Dendritic cell treated with granulocyte-macrophage colony-stimulating factor and Interleukin-4, amounts not matched to agents 40 ng/mL and 50 ng/mL, for 4 days (primary cell): Measurements from ENCODE around the gene STEAP1.

ENCODE experiments used
- H3K27ac Mint-ChIP-seq: one replicate; pipeline ENCODE4 v1.8.0; 2022; ENCODE audit warnings: mild to moderate bottlenecking, mixed read lengths
- H3K27me3 Mint-ChIP-seq: one replicate; pipeline ENCODE4 v1.8.0; 2022; ENCODE audit warnings: mild to moderate bottlenecking, mixed read lengths
- H3K36me3 Mint-ChIP-seq: one replicate; pipeline ENCODE4 v1.8.0; 2022; ENCODE audit warnings: low read depth, mixed read lengths
- H3K4me1 Mint-ChIP-seq: one replicate; pipeline ENCODE4 v1.8.0; 2022; ENCODE audit warnings: low read depth, mixed read lengths
- H3K4me3 Mint-ChIP-seq: one replicate; pipeline ENCODE4 v1.8.0; 2022; ENCODE audit warnings: mild to moderate bottlenecking, moderate library complexity, mixed read lengths
- H3K9me3 Mint-ChIP-seq: one replicate; pipeline ENCODE4 v1.8.0; 2022; ENCODE audit warnings: mixed read lengths
- intact Hi-C: fragments of 100-400 bp; cut with micrococcal nuclease; formaldehyde crosslinking; loops from one replicate; pipeline ENCODE4 v1.15.0; 2022

Gene STEAP1

DNA sequence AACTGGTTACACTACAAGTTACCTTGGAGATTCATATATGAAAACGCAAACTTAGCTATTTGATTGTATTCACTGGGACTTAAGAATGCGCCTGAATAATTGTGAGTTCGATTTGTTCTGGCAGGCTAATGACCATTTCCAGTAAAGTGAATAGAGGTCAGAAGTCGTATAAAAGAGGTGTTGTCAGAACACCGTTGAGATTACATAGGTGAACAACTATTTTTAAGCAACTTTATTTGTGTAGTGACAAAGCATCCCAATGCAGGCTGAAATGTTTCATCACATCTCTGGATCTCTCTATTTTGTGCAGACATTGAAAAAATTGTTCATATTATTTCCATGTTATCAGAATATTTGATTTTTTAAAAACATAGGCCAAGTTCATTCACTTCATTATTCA lies 9.3 kb downstream of the STEAP1 start:
- Mint-ChIP-seq H3K9me3 (no peaks in the 10 kb centered on the region), H3K4me1 (no peaks in the 10 kb centered on the region), H3K27me3 (peaks cover 4% of the 10 kb centered on the region), H3K4me3 (no peak overlapping the region), H3K27ac (no peak overlapping the region), H3K36me3 (no peaks in the 10 kb centered on the region)
- intact Hi-C loops: no loop called here

GRCh38 chr7:90165724-90166123 lies 11.5 kb downstream of the STEAP1 start:
- intact Hi-C loops: loop anchor here (5.0 kb wide), 1 partner anchor 82 kb away; the partner anchor contains the start of gene CFAP69
- no peak overlapping the region for H3K4me3 Mint-ChIP-seq
- H3K36me3 Mint-ChIP-seq: no peaks in the 10 kb centered on the region
- H3K27ac Mint-ChIP-seq: no peak overlapping the region
- peaks cover 4% of the 10 kb centered on the region for H3K27me3 Mint-ChIP-seq
- no peaks in the 10 kb centered on the region for H3K4me1 Mint-ChIP-seq
- peaks cover 8% of the 10 kb centered on the region for H3K9me3 Mint-ChIP-seq

GRCh38 chr7:90166153-90166552 lies 11.9 kb downstream of the STEAP1 start:
- peaks cover 8% of the 10 kb centered on the region for H3K9me3 Mint-ChIP-seq
- H3K36me3 Mint-ChIP-seq: no peaks in the 10 kb centered on the region
- no peak overlapping the region for H3K27ac Mint-ChIP-seq
- no peak overlapping the region for H3K4me3 Mint-ChIP-seq
- H3K4me1 Mint-ChIP-seq: no peaks in the 10 kb centered on the region
- H3K27me3 Mint-ChIP-seq: peaks cover 4% of the 10 kb centered on the region
- intact Hi-C loops: loop anchor here (5.0 kb wide), 1 partner anchor 81 kb away; the partner anchor contains the start of gene CFAP69

- Mint-ChIP-seq H3K27me3 (peaks cover 4% of the 10 kb centered on the region), H3K9me3 (peaks cover 8% of the 10 kb centered on the region)
Observed at GRCh38 chr7:90167361-90167760, 13.1 kb downstream of the STEAP1 start.

GRCh38 chr7:90169891-90170290 lies 15.6 kb downstream of the STEAP1 start:
- Mint-ChIP-seq H3K9me3 (peaks cover 8% of the 10 kb centered on the region), H3K4me1 (no peaks in the 10 kb centered on the region), H3K27me3 (peaks cover 4% of the 10 kb centered on the region), H3K27ac (no peak overlapping the region), H3K4me3 (no peak overlapping the region), H3K36me3 (no peaks in the 10 kb centered on the region)
- intact Hi-C loops: loop anchor here (5.0 kb wide), 1 partner anchor 77 kb away; the partner anchor contains the start of gene CFAP69

More at GRCh38 chr7:90167361-90167760, 13.1 kb downstream of the STEAP1 start:
- intact Hi-C loops: loop anchor here (5.0 kb wide), 1 partner anchor 80 kb away; the partner anchor contains the start of gene CFAP69
- Mint-ChIP-seq H3K4me3 (no peak overlapping the region), H3K36me3 (no peaks in the 10 kb centered on the region), H3K27ac (no peak overlapping the region), H3K4me1 (no peaks in the 10 kb centered on the region)

DNA sequence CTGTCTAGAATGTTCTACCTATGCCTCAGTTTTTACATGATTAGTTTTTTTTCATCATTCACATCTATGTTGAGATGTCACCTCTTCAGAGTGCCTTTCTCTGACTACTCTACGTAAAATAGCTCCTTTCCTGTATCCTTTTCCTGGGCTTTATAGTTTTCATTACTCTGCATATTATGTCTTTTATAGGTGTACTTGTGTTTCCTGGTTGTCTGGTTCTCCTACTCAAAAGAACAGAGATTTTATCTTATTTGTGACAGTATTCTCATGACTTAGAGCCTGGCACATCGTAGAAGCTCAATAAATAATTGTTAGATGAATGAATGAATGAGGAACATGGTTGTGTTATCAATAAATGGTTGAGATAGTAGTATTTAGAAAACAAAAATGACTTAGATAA lies 17.9 kb downstream of the STEAP1 start:
- intact Hi-C loops: no loop called here
- Mint-ChIP-seq H3K36me3 (no peaks in the 10 kb centered on the region), H3K4me3 (no peak overlapping the region), H3K9me3 (peaks cover 21% of the 10 kb centered on the region), H3K27ac (no peak overlapping the region), H3K4me1 (no peaks in the 10 kb centered on the region), H3K27me3 (no peaks in the 10 kb centered on the region)

GRCh38 chr7:90172624-90173023 lies 18.4 kb downstream of the STEAP1 start:
- Mint-ChIP-seq H3K27me3 (no peaks in the 10 kb centered on the region), H3K27ac (no peak overlapping the region), H3K9me3 (peaks cover 21% of the 10 kb centered on the region), H3K36me3 (no peaks in the 10 kb centered on the region), H3K4me3 (no peak overlapping the region), H3K4me1 (no peaks in the 10 kb centered on the region)
- intact Hi-C loops: no loop called here

- Mint-ChIP-seq H3K27ac (no peak overlapping the region), H3K27me3 (no peaks in the 10 kb centered on the region), H3K4me1 (no peaks in the 10 kb centered on the region), H3K4me3 (no peak overlapping the region), H3K9me3 (peaks cover 21% of the 10 kb centered on the region), H3K36me3 (no peaks in the 10 kb centered on the region)
- intact Hi-C loops: no loop called here
Observed at GRCh38 chr7:90173127-90173844, 19.0 kb downstream of the STEAP1 start.

GRCh38 chr7:90175667-90176066 lies 21.4 kb downstream of the STEAP1 start:
- no peak overlapping the region for H3K27ac Mint-ChIP-seq
- no peak overlapping the region for H3K4me3 Mint-ChIP-seq
- H3K9me3 Mint-ChIP-seq: peaks cover 14% of the 10 kb centered on the region
- H3K27me3 Mint-ChIP-seq: no peaks in the 10 kb centered on the region
- intact Hi-C loops: no loop called here
- no peaks in the 10 kb centered on the region for H3K36me3 Mint-ChIP-seq
- H3K4me1 Mint-ChIP-seq: peaks cover 12% of the 10 kb centered on the region

DNA sequence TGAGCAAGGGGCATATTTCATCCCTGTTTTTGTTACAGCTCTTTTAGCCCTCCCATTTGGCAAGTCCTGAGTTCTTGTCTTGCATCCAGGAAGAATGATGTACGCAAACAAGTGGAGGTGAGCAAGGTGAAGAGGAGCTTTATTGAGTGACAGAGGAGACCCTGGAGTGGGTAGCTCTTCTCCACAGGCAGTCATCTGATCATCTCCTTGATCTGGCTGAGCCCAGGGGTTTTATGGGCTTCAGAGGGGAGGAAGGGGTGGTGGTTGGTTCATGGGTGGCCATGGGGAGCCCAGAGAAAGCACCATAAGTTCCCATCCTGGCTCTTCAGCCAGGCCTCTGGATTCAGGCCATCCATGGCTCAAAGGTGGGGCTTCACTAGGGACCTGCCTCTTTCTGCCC lies 21.9 kb downstream of the STEAP1 start:
- no peak overlapping the region for H3K4me3 Mint-ChIP-seq
- peaks cover 14% of the 10 kb centered on the region for H3K9me3 Mint-ChIP-seq
- no peak overlapping the region for H3K27ac Mint-ChIP-seq
- no peaks in the 10 kb centered on the region for H3K36me3 Mint-ChIP-seq
- peaks cover 13% of the 10 kb centered on the region for H3K4me1 Mint-ChIP-seq
- intact Hi-C loops: no loop called here
- no peaks in the 10 kb centered on the region for H3K27me3 Mint-ChIP-seq

DNA sequence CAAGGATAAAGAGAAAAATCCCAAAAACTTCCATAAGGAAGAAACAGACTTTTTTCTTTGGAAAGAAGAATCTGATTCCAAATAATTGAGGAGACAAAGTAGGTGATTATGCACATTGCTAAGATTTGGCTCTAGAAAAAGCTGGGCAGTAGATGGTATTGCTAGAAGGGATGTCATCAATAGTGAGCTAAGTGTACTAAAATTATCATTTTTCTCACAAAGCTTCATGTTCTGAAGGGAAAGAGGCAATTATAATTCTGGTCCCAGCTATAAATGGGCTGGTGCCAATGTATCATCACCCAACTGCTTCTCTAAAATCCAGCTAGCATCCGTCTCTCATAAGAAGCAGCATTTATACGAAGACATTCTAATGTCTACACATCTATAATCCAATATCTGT lies 23.9 kb downstream of the STEAP1 start:
- no peaks in the 10 kb centered on the region for H3K27me3 Mint-ChIP-seq
- intact Hi-C loops: no loop called here
- H3K9me3 Mint-ChIP-seq: peaks cover 14% of the 10 kb centered on the region
- H3K36me3 Mint-ChIP-seq: no peaks in the 10 kb centered on the region
- no peak overlapping the region for H3K27ac Mint-ChIP-seq
- H3K4me1 Mint-ChIP-seq: peaks cover 13% of the 10 kb centered on the region
- H3K4me3 Mint-ChIP-seq: no peak overlapping the region

DNA sequence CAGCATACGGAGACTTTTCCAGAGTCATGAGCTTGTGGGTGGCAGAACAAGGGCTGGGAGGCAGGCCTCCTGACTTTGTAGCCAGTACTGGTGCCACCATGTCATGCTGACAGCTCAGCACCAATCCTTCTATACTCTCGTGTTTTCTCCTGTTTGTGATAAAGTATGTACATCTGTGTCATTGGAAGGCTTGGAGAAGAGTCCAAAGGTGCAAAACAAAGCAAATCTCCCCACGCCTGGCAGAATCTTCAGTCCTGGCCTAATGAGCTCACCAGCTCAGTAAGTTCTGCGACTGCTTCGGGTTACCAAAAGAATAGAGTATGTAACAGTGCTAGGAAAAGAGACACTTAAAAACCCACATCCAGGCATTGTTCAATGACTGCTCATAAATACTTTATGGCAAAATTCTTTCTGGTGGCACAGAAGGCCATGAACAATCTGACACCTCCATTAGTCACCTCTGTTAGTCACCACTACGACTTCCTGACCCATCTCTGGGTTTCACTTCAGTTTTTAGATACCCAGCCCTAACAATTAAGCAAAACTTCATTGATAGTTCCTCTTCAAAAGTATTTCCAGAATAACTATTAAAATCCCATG lies 24.5 kb downstream of the STEAP1 start:
- Mint-ChIP-seq H3K4me1 (peaks cover 13% of the 10 kb centered on the region), H3K27ac (no peak overlapping the region), H3K9me3 (peaks cover 14% of the 10 kb centered on the region), H3K36me3 (no peaks in the 10 kb centered on the region), H3K27me3 (no peaks in the 10 kb centered on the region), H3K4me3 (no peak overlapping the region)
- intact Hi-C loops: no loop called here

DNA sequence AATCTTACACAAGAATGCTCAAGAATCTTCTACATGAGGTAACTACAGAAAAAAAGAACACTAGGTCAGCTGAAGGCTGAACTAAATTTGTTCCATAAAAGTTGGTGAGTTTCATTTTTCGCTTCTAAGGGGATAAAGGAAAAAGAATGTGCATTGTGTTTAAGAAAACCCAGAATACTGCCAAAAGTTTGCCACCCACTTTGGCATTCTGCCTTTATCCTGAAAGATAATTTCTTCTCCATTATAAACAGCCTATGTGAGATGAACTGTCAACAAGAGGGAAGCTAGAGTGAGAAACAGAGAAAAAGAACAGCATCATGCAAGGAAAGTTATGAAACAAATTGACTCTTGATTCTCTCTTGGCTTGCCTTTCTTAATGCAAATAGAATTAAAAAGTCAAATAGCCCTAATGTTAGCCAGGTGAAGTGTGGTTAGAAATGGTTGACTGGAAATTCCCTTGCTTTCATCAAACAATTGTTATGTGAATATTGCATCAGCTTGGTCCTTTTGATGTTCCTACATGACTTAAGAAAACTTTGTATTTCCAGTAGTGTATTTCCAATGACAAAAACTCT lies 25.8 kb downstream of the STEAP1 start:
- Mint-ChIP-seq H3K9me3 (peaks cover 14% of the 10 kb centered on the region), H3K4me3 (no peak overlapping the region), H3K4me1 (peaks cover 13% of the 10 kb centered on the region), H3K27me3 (no peaks in the 10 kb centered on the region), H3K27ac (no peak overlapping the region), H3K36me3 (no peaks in the 10 kb centered on the region)
- intact Hi-C loops: no loop called here

DNA sequence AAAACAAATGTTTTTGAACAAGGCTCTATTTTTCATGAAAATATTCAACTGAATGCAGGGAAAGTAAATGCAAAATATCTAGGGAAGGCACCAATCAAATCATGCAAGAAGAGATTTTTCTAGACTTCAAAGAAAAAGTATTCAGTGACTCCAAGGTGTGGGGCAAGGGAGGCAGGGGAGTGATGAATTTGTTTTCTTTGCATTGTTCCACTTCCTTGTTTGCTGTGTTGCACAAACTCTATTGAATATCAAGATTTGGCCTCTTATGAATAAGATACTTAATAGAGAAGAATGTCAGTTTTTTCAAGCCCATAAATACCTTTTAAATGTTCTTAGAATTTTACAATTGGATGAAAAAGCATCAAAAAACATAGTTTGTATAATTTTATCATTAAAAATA lies 26.4 kb downstream of the STEAP1 start:
- H3K36me3 Mint-ChIP-seq: no peaks in the 10 kb centered on the region

More for the DNA sequence above, 26.4 kb downstream of the STEAP1 start:
- H3K4me1 Mint-ChIP-seq: peaks cover 13% of the 10 kb centered on the region
- H3K9me3 Mint-ChIP-seq: peaks cover 13% of the 10 kb centered on the region
- intact Hi-C loops: no loop called here
- no peak overlapping the region for H3K27ac Mint-ChIP-seq
- H3K4me3 Mint-ChIP-seq: no peak overlapping the region
- H3K27me3 Mint-ChIP-seq: no peaks in the 10 kb centered on the region
